Hippocampal formation (tissue), 2 donors: ENCODE measurements around the gene KDM4B.
A peak's percentile ranks its signal among the peaks of the same experiment; 100 is the strongest.

ENCODE experiments used
- DNase-seq, 2 donors: peaks; one replicate each; lab custom pipeline; 2025; lab: John Stamatoyannopoulos, UW

The KDM4B gene

DNA sequence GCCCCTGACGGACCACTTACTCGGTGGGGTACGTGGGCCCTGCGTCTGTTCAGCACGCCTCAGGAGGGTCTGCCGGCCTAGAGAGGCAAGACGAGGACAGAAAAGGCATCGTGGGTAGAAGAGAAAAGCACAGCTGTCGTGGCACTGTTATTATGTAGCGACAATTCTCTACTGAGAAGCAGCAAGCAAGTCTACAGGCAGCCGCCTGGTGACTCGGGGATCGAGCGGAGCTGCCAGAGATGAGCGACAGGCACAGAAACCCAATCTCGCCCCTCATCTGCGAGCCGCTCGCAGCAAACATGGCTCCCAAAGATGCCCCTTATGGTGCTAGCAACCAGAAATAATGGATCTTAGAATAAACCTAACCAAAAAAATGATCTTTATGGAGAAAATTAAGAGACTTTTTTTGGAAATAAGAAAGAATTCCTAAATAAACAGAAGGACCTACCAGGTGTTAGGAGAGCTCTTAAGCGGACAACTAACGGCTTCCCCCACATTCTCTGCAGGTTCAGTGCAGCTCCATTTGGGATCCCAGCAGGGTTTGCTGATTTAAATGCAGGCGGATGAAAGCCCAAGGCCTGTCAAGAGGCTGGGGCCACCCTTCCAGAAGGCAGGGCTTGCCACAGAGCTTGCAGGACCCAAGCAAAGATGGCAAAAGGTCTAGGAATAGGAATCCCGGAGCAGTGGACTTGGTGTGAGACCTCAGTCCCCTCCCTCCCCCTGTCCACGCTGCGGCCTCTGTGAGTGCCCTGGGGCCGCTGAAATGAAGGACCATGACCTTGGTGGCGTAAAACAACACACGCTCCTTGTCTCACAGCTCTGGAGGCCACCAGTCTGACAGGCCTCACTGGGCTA, 152.6 kb downstream of the KDM4B start:
- peak in 1 of 2 donors; percentile 40 for DNase-seq

DNA sequence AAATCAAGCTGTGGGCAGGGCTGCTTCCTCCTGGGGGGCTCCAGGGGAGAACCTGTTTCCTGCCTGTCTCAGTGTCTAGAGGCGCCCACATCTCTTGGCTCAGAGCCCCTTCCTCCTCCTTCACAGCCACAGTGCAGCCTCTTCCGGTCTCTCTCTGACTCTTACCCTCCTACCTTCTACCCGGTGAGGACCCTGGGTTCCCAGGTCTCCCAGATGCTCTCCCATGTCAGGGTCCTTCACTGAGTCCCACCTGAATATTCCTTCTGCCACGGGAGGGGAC, 153.1 kb downstream of the KDM4B start:
- DNase-seq: no peak

DNA sequence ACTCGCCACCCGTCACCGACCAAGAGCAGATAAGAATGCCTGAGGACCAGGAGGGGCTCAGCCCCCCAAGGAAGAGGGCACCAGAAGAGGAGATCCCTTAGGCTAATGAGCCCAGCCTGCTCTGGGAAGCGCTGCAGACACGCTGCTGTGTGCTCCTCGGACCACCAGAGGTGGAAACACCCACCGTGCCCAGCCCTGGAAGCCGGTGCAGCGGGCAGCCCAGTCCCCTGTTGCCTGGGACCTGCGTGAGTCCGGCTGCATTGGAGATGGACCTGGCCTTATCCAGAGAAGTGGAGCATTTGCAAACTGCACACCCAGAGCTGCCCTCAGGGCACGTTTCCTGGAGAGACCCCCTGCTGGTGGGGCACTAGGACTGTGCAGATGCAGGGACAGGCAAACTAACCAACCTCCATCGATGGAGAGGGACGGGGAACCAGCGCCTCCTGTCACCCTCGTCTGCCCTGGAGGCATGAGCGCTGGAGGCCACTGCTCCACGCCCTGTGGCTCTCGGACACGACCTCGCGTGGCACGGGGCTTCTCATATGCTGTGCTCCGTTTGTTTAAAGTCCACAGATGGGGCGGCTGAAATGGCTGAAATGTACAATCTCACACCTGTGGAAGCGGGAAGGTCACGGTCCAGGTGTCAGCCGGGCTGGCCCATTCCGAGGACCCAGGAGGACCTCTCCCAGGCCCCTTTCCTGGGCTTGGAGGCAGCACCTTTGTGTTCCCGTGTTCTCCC, 153.9 kb downstream of the KDM4B start:
- DNase-seq: no peak

DNA sequence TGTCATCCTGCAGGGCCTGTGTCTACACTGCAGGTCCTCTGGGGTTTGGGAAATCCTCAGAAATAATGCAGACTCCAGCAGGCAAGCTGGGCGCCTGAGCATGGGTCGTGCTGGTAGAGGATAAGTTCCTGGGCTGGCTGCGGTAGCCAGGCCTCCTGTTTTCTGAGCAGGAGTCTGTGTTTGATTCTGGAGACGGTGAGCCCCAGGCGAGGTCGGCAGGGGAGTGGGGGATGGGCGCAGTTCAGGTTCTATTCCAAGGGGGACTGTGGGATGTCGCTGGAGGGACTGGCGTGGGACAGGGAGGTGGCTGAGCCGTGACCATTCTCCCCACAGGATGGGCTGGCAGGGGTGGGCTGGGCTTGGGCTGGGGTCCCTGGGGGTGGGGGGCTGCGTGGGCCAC, 154.7 kb downstream of the KDM4B start:
- DNase-seq: no peak

DNA sequence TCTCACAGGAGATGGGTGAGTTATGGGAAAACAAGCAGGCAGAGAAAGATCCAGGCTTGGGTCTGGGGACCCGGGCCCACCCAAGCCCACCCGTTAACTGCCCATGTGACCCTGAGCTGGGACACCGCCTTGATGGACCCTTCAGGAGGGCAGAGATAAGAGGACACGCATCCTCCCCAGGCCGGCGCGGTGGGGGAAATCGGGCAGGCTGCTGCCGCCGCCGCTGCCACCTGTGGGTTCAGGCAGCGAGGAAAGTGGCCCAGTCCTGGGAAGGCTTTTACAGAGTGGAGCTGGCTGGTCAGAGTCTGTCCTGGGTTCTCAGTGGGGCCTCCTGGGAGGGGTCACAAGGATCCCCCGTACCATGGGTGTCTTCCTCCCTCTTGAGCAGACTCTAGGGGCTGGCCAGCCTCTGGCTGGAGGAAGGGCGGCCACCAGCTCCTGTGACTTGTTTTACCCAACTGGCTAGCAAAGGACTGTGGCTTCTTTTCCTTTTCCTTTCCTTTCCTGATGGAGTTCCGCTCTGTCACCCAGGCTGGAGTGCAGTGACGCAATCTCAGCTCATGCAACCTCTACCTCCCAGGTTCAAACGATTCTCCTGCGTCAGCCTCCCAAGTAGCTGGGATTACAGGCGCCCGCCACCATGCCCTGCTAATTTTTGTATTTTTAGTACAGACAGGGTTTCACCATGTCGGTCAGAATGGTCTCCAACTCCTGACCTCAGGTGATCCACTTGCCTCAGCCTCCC, 155.4 kb downstream of the KDM4B start:
- DNase-seq: no peak

DNA sequence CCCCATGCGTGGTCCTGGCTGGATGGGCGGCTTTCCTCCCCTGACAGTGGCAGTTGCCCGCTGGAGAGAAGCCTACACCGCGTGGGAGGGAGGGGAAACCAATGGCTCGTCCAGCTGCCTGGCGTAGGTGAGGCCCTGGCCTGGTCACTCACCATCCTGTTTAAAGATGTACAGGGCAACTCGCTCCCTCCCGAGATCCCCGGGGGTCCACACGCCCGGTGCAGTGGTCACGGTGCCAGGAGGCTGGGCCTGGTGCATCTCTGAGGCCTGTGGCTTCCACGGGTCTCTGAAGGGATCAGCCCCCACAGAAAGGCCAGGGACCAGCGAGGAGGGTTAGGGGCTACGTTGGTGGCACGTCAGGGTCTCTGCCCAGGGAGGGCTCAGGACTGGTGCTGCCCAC, 156.5 kb downstream of the KDM4B start:
- no peak for DNase-seq

DNA sequence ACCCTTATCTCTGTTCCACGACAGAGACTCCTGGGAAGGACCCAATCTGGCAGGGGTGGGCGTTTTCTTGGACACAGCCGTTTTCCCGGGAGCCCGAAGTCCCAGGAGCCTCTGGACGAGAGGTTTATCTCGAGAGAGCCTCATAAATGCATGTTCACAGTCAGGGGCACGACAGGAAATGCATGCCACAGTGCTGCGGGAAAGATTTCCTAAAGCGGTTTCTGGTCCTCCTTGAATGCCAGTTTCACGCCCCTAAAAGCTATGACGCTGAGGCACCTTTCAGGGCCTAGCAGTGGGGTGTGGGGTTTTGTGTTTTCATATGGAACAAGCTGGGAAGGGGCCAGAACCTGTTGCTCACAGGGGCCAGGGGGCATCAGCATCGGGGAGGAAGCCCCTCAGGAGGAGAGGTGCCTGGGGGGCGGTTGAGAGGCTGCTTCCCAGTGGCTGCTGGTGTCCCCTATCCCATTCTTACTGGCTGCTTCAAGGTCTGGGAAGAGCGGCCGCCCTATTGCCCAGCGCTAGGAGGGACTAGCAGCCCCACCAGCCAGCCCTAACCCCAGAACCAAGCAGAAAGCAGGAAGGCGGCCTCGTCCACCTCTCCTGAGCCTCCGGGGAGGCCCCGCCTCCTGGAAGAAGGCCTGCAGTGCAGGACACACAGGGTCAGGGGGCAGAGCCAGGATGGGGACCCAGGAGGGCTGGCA, 157.0 kb downstream of the KDM4B start:
- no peak for DNase-seq

DNA sequence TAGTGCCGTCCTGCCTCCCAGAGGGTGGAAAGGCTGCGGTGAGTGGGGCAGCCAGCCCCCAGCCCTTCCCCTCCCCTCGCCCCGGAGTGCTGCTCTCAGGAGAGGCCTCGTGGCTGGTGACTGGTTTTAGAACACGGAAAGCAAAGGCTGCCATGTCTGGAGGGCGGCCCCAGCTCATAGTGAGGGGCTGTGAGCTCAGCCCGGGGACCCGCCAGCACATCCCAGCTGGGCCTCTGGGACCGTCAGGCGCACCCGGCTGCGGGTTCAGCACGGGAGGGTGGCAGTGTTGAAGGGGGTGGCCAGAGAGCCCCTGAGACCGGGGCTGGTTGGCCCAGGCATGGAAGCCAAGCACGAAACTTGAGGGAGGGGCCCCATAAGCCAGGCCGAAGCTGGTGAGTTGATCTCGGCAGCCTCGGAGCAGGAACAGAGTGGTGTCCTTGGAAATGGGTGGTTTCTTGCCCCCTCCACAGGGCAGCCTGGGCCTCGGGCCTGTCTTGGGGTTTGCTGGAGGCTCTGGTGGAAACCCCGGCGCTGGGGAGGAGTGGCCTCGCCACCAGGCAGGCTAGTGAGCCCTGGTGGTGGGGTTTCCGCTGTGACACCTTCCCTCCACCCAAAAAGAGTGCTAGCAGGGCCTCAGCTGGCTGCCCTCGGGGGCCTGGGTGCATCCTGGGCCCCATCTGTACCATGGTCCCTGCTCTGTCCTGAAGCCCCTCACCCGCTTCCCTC, 157.7 kb downstream of the KDM4B start:
- DNase-seq: no peak

DNA sequence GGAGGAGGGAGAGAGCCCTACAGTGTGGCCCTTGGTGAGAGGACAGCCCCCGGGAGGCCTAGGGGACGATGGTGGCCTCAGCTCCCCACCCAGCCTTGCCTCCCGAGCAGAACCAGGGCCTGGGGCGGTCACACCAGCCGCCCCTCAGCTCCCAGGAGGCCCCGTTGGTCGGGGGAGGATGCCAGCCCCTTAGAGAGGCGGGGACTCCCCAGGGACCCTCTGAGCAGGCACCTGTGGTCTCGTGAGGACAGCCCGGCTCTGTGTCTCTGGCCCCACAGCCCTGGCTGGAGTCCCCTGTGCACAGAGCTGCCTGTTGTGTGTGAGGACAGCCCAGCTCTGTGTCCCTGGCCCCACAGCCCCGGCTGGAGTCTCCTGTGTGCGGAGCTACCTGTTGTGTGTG, 158.8 kb downstream of the KDM4B start:
- no peak for DNase-seq

DNA sequence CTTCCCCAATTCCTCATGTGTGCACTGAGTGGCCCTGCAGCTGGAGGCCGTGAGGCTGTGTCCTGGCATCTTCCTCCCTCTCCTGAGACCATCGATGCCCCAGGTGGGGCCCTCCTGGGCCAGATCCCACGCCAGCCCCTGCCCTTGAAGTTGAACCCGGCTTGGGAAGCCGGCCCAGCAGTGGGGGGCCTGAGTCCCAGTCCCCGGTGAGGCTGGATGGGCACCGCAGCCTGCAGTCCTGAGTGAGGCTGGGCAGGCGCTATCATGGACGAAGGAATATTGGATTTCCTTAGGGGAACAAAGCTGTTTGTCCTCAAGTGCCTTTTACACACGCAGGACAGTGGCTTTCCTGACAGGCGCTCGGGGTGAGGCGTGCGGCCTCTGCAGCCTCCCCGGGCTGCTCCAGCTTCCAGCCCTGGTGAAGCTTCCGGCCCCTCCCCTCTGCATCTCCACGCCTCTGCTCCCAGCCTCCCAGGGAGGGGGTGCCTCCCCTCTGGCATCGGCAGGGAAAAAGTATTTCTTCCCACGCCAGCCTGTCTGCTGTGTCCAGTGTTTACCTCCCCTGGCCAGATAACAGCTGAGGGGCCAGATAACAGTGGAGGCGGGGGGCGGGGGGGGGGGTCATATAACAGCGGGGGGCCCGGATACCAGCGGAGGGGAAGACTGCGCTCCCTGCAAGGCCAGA, 159.5 kb downstream of the KDM4B start:
- DNase-seq: no peak

DNA sequence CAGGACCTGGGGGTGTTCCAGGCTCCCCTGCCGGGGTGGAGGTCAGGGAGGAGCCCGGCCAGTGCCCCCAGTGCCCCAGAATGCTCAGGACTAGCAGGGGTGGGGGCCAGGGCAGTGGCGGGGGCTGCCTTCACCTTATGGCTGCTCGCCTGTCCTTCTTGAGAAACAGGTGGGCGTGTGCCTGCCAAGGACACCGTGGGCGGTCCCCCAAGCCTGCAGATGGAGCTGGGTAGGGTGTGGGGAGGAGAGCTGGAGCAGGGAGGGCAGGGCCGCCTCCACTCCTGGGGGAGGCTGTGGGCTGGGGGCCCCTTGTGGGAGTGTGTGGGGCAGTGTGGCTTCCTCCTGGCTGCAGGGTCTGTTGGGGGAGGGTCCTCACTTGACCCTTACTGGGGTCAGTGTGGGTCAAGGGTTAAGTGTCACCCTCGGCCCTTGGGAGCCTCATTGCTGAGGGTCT, 160.1 kb downstream of the KDM4B start:
- no peak for DNase-seq

DNA sequence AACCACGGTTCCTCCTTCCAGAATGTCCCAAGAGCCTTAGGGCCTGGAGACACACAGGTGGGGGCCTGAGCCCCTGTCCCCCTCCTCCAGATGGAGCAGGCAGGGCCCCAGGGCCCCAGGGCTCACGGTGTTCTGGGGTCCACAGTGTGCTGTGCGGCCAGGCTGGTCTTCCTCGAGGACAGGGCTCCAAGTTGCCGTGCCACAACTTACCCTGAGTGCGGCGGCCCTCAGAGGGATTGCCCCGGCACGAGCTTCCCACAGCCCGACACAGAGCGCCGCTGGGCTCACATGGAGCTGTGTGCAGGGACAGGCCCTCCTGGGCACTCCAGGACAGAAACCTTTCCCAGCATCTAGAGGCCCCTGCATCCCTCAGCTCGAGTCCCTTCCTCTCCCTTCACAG, 160.8 kb downstream of the KDM4B start:
- DNase-seq: no peak

DNA sequence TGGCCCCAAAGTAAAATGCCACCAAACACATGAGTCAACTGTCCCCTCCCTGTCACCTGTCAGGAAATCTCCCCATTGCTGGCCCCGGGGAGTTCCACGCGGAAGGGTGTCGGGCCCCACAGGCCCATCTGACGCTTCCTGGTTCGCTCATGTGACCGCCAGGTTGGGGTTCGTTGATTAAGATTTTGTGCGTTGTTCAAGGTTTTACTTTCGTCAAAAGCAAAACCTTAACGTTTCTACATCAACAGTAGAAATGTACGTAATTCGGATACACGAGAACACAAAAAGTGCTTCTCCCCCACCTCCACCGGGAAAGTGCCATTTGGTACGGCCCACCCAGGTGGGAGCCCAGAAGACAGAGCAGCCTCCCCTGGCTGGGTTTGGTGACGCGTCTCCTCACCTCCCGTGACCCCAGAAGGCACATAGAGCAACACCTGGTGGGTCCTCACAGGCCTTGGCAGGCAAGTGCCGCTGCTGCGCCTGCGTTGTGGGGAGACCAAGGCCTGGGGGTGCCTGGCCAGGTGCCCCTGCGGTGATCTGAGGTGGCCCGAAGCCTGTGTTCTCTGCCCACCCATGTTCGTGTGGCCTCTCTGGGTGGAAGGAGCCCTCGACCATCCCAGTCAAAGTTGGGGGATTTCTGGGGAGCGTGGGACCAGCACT, 161.6 kb downstream of the KDM4B start:
- no peak for DNase-seq

DNA sequence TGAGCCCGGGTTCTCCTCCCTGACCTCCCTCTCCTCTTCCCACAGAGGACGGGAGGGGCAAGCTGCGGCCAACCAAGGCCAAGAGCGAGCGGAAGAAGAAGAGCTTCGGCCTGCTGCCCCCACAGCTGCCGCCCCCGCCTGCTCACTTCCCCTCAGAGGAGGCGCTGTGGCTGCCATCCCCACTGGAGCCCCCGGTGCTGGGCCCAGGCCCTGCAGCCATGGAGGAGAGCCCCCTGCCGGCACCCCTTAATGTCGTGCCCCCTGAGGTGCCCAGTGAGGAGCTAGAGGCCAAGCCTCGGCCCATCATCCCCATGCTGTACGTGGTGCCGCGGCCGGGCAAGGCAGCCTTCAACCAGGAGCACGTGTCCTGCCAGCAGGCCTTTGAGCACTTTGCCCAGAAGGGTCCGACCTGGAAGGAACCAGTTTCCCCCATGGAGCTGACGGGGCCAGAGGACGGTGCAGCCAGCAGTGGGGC, 162.2 kb downstream of the KDM4B start:
- DNase-seq: no peak

DNA sequence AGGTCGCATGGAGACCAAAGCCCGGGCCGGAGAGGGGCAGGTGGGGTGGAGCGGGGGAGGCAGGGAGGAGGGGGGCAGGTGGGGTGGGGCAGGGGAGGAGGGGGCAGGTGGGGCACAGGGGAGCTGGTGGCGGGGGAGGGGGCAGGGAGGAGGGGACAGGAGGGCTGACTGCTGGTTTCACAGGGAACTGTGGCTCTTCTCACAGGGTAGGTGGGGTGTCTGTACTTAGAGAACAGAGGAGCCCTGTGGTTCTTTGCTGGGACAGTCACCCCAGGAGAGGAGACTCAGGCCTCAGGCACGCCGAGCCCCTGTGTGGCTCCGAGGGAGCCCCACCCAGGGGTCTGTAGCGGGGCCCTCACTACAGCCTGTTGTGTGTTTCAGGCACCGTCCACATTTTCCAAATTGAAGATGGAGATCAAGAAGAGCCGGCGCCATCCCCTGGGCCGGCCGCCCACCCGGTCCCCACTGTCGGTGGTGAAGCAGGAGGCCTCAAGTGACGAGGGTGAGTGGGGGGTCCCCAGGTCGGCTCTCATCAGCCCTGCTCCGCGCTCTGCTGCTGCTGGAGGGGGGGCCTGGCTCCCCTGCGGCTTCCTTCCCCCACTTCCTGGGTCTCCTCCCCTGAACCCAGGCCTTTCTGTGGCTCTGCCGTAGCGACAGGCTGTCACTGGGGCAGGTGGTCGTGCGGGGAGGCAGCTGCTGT, 162.7 kb downstream of the KDM4B start:
- no peak for DNase-seq

DNA sequence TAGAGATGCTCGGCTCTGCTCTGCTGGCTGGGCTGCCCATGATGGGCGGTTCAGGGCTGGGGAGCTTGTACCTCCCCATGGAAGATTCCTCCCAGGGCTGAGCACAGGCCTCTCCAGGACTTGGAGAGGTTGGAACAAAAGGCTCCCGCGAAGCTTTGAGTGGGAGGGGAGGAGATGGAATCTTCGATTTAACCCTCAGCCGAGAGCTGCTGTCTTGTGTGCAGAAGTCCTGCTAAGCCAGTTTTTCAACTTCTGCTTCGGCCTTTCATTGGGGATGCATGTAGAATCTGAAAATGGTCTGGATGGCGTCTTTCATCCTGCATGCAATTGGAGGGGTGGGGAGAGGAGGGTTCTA, 163.3 kb downstream of the KDM4B start:
- no peak for DNase-seq

DNA sequence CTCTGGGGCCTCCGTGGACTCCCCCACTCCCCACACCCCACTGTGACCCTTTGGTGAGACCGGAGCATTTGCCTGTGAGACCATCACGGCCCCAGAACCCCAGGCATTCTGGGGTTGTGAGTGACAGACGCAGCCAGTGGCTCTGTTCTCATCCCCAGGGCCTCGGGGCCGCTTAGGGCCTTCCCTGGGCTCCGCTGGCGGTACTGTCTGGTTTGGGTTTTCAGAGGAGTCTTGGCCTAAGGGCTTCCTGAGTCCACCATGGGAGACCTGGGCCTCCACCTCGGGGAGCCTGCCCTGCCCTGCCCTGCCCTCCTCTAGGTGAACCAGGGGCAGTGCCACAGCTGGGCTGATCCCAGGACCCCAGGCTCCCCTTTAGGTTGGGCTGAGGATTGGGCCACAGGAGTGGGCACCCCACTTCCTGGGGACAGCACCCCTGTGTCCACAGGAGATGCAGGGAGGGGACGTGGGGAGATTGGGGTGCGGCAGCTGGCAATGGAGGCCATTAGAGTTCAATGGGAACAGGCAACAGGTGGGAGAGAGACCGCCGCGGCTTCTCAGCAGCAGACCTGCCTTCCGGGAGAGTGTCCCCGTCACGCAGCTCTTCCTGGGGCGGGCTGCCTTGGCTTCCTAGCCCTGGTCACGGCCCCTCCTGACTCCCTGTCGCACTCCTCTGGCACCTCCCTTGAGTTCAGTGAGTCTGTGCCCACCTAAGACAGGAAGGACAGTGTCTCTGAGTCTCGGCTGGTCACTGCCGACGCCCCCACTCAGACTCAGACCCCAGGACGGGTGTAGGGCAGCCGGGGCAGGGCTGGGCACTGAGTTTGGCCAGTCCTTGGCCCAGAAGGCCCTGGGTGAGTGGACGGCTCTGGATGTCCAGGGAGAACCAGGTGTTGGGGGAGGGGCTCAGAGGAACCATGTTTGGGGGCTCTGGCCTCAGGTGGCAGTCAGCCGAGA, 164.1 kb downstream of the KDM4B start:
- DNase-seq: no peak

DNA sequence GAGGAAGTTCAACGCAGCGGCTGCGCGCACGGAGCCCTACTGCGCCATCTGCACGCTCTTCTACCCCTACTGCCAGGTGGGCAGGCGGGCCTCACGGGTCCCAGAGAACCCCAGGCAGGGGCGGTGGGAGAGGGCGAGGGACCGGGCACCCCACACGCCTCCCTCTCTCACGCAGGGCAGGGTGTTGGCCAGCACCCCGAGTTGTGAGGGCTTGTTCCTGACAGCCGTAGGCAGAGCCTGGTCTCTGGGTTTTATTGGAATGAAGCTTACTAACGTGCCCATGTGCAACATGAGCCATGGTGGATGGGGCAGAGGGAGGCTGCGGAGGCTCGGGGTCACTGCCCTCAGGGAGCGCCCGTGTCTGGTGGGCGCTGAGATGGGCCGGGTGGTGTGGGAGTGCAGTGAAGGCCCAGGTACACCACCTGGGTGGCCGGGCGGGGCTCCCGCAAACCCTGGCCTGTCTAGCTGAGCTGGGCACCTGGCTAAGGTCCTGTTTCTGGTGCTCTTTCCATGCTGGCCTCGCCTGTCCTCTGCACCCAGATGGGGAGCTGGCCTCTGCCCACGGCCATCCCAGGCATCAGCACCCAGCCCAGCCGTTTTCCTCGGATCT, 165.2 kb downstream of the KDM4B start:
- DNase-seq: no peak
